Pancreas (tissue), 10 donors: Measurements from ENCODE around the gene ORC3. TPM values are rescaled to one million over a fixed set of nuclear protein-coding genes. Genes with fewer than 3 reads are reported as not detected.

Experiments
- ATAC-seq, 4 donors: fragments of 200-7000 bp; cut with Tn5 transposase; one replicate each; pipeline versions ENCODE4 v1.8.0 to v1.9.1; 2020; ENCODE audit warnings: mild to moderate bottlenecking in 4 of 4, moderate library complexity in 4 of 4
- DNase-seq, 6 donors: peaks; one replicate each; pipeline ENCODE4 v3.0.0-alpha.2; 2020
- FAIRE-seq: peaks from 2 replicates; lab custom pipeline; 2012; peaks lifted over from hg19 to GRCh38; lab: Jason Lieb, UNC
- H3K27ac ChIP-seq, 4 donors: fragments of 200-600 bp; sonication (generic); 1 replicate in 3 of 4; 2 replicates in 1 of 4; pipeline versions ENCODE4 v1.5.0 to v1.8.0; 2020
- H3K27me3 ChIP-seq, 4 donors: fragments of 200-600 bp; one replicate each; pipeline ENCODE4 v1.8.0; 2021
- H3K36me3 ChIP-seq, 3 donors: fragments of 200-600 bp; sonication (generic) in 1 of 3; one replicate each; pipeline versions ENCODE4 v1.5.0 to v1.8.0; 2020 to 2021
- H3K4me1 ChIP-seq, 3 donors: fragments of 200-600 bp; one replicate each; pipeline ENCODE4 v1.8.0; 2021
- H3K4me3 ChIP-seq, 4 donors: fragments of 200-600 bp; sonication (generic) in 2 of 4; one replicate each; pipeline versions ENCODE4 v1.5.0 to v1.8.0; 2020 to 2021
- H3K9me3 ChIP-seq, 4 donors: fragments of 200-600 bp; one replicate each; pipeline ENCODE4 v1.8.0; 2021
- CTCF ChIP-seq, 4 donors: fragments of 200-600 bp; sonication (generic) in 3 of 4; IDR thresholded peaks; one replicate each; pipeline versions ENCODE4 v1.5.0 to v1.8.0; 2021; ENCODE audit warnings: antibody characterized with exemption in 4 of 4
- WGBS, 2 donors: extraction: QIAGEN DNeasy Blood & Tissue Kit; methylation state at CpG; one replicate each; pipeline ENCODE4 v1.1.7; 2013; 5-methylcytosine and 5-hydroxymethylcytosine counted together
- intact Hi-C, 3 donors: fragments of 100-400 bp; cut with DNase I; formaldehyde crosslinking; loops; one replicate each; pipeline versions ENCODE4 v1.11.1 to v1.14.2; 2022
- polyA plus RNA-seq, 2 donors: library from polyadenylated mRNA; stranded (reverse); fragments of 200-250 nt; gene quantifications; one replicate each; pipeline ENCODE4 v1.2.3, GENCODE V29; 2013
- total RNA-seq, 6 donors: library from RNA; stranded (reverse); fragmentation: NEBNext Ultra II Directional in 4 of 6; extraction: Animal tissue kit (Norgen Biotek cat#: 25700) in 4 of 6; gene quantifications; one replicate each; pipeline versions ENCODE4 v1.2.1 to v1.2.4, GENCODE V29; 2021 to 2023
- donor health status: healthy with polysubstance abuse.
- donor health status: DM: no; HTN: no; CAD: no; lungs with moderate emphysema.
- donor health status: DM: no; HTN: no; CAD: no.
- donor health status: control.
- donor health status: control.
- donor health status: Bipolar disorder and iron deficiency.
- donor health status: DM: yes; HTN: yes; CAD: no.
- donor health status: DM: no; HTN: no; CAD: no.
- donor health status: DM: no; HTN: no; CAD: no.
- donor health status: DM: yes; HTN: yes; CAD: no.

Gene ORC3
- total and polyA plus RNA-seq, 8 donors: 5.5 to 11.6 (median 7.6) TPM

GRCh38 chr6:87670707-87671106, 80.8 kb downstream of the ORC3 start:
- Histone ChIP-seq H3K4me3 (no peak overlapping the region), H3K4me1 (no peaks in the 10 kb centered on the region), H3K9me3 (no peaks in the 10 kb centered on the region), H3K36me3 (peaks cover 3 to 8% (median 5%) of the 10 kb centered on the region in 3 donors), H3K27me3 (no peaks in the 10 kb centered on the region), H3K27ac (no peak overlapping the region)
- DNase-seq: no peak
- ATAC-seq: no peak
- 64 to 73% methylated on average over 2 of the region's 2 CpGs for WGBS, 2 donors
- intact Hi-C loops: no loop called here
- TF ChIP-seq CTCF (IDR thresholded peaks at IDR 0.05): no peak
- FAIRE-seq: no peak

GRCh38 chr6:87671555-87672029, 81.7 kb downstream of the ORC3 start:
- FAIRE-seq: no peak
- Histone ChIP-seq H3K27me3 (no peaks in the 10 kb centered on the region), H3K4me1 (no peaks in the 10 kb centered on the region), H3K36me3 (peaks cover 3 to 11% (median 5%) of the 10 kb centered on the region in 3 donors), H3K4me3 (no peak overlapping the region), H3K9me3 (no peaks in the 10 kb centered on the region), H3K27ac (no peak overlapping the region)
- peak in 1 of 4 donors; percentile 23 for ATAC-seq
- DNase-seq: no peak
- no peak for TF ChIP-seq CTCF (IDR thresholded peaks at IDR 0.05)
- intact Hi-C loops: no loop called here
- WGBS, 2 donors: 57 to 59% methylated on average over 6 of the region's 6 CpGs

GRCh38 chr6:87672641-87673040, 82.7 kb downstream of the ORC3 start:
- H3K36me3 ChIP-seq: peaks cover 3 to 21% (median 9%) of the 10 kb centered on the region in 3 donors
- no peaks in the 10 kb centered on the region for H3K9me3 ChIP-seq
- H3K4me1 ChIP-seq: no peaks in the 10 kb centered on the region
- FAIRE-seq (no peak), DNase-seq (no peak), ATAC-seq (no peak)
- intact Hi-C loops: no loop called here
- H3K27me3 ChIP-seq: no peaks in the 10 kb centered on the region
- no peak for TF ChIP-seq CTCF (IDR thresholded peaks at IDR 0.05)
- no peak overlapping the region for H3K27ac ChIP-seq
- 77 to 84% methylated on average over 2 of the region's 2 CpGs for WGBS, 2 donors
- no peak overlapping the region for H3K4me3 ChIP-seq

GRCh38 chr6:87673237-87673636, 83.3 kb downstream of the ORC3 start:
- no peak for FAIRE-seq
- Histone ChIP-seq H3K9me3 (no peaks in the 10 kb centered on the region), H3K27ac (no peak overlapping the region), H3K27me3 (no peaks in the 10 kb centered on the region), H3K36me3 (peaks cover 3 to 24% (median 14%) of the 10 kb centered on the region in 3 donors), H3K4me3 (no peak overlapping the region), H3K4me1 (no peaks in the 10 kb centered on the region)
- no peak for DNase-seq
- WGBS, 2 donors: 99% methylated on average over 5 of the region's 5 CpGs
- ATAC-seq: no peak
- intact Hi-C loops: no loop called here
- TF ChIP-seq CTCF (IDR thresholded peaks at IDR 0.05): no peak

- DNase-seq (no peak), ATAC-seq (no peak), FAIRE-seq (no peak)
- Histone ChIP-seq H3K27ac (no peak overlapping the region), H3K27me3 (no peaks in the 10 kb centered on the region), H3K9me3 (no peaks in the 10 kb centered on the region), H3K4me3 (no peak overlapping the region), H3K4me1 (no peaks in the 10 kb centered on the region), H3K36me3 (peaks cover 3 to 24% (median 14%) of the 10 kb centered on the region in 3 donors)
- intact Hi-C loops: no loop called here
- TF ChIP-seq CTCF (IDR thresholded peaks at IDR 0.05): no peak
Observed at GRCh38 chr6:87674290-87674689, 84.4 kb downstream of the ORC3 start.
